KMS-11 (cell line): Measurements from ENCODE around the gene CXCL13.

Experiments
- H2AFZ ChIP-seq: fragments of 200-600 bp; sonication (generic); 2 replicates; pipeline ENCODE4 v1.6.1; 2016; ENCODE audit warnings: antibody characterized with exemption, mixed run types, low read depth
- H3K27ac ChIP-seq: fragments of 200-600 bp; sonication (generic); 2 replicates; pipeline ENCODE4 v1.6.1; 2016; ENCODE audit warnings: mild to moderate bottlenecking, mixed run types
- H3K27me3 ChIP-seq: fragments of 200-600 bp; sonication (generic); 2 replicates; pipeline ENCODE4 v1.6.1; 2017; ENCODE audit warnings: mild to moderate bottlenecking, low read depth, mixed run types, moderate library complexity; ENCODE audit not compliant: insufficient read depth
- H3K36me3 ChIP-seq: fragments of 200-600 bp; sonication (generic); 2 replicates; pipeline ENCODE4 v1.6.1; 2017; ENCODE audit warnings: mild to moderate bottlenecking, mixed run types; ENCODE audit not compliant: insufficient read depth
- H3K4me1 ChIP-seq: fragments of 200-600 bp; sonication (generic); 2 replicates; pipeline ENCODE4 v1.6.1; 2016; ENCODE audit warnings: mild to moderate bottlenecking, low read depth, mixed run types; ENCODE audit not compliant: poor library complexity, severe bottlenecking
- H3K4me2 ChIP-seq: fragments of 200-600 bp; sonication (generic); 2 replicates; pipeline ENCODE4 v1.7.0; 2016; ENCODE audit warnings: mild to moderate bottlenecking, mixed run types
- H3K4me3 ChIP-seq: fragments of 200-600 bp; sonication (generic); IDR thresholded peaks from 2 replicates; pipeline ENCODE4 v1.6.1; 2017; ENCODE audit warnings: low read depth, low read length, mixed read lengths; ENCODE audit not compliant: insufficient read depth
- H3K79me2 ChIP-seq: fragments of 200-600 bp; sonication (generic); 2 replicates; pipeline ENCODE4 v1.6.1; 2016; ENCODE audit warnings: low read depth, mixed run types; ENCODE audit not compliant: insufficient read depth
- H3K9ac ChIP-seq: fragments of 200-600 bp; sonication (generic); 2 replicates; pipeline ENCODE4 v1.6.1; 2016; ENCODE audit warnings: mild to moderate bottlenecking, mixed run types
- H4K20me1 ChIP-seq: fragments of 200-600 bp; sonication (generic); 2 replicates; pipeline ENCODE4 v1.6.1; 2016; ENCODE audit warnings: mild to moderate bottlenecking, mixed run types; ENCODE audit not compliant: insufficient read depth
- CTCF ChIP-seq: fragments of 200-600 bp; sonication (generic); conservative IDR thresholded peaks from 2 replicates; pipeline ENCODE4 v1.6.1; 2017; ENCODE audit warnings: low read depth, mild to moderate bottlenecking, antibody characterized with exemption, low read length, moderate library complexity, mixed read lengths

CXCL13 gene

GRCh38 chr4:77579406-77580076, 26.1 kb upstream of the CXCL13 start:
- H3K4me2 ChIP-seq: no peak overlapping the region
- no peak overlapping the region for H3K9ac ChIP-seq
- H3K27me3 ChIP-seq: no peaks in the 10 kb centered on the region
- no peak overlapping the region for H3K27ac ChIP-seq
- peaks cover 10% of the 10 kb centered on the region for H3K4me1 ChIP-seq
- no peak overlapping the region for H2AFZ ChIP-seq
- no peaks in the 10 kb centered on the region for H3K79me2 ChIP-seq
- H3K4me3 ChIP-seq: no peak overlapping the region
- H4K20me1 ChIP-seq: no peaks in the 10 kb centered on the region
- TF ChIP-seq CTCF: no peak
- no peaks in the 10 kb centered on the region for H3K36me3 ChIP-seq

GRCh38 chr4:77581724-77582123, 23.9 kb upstream of the CXCL13 start:
- Histone ChIP-seq H3K4me2 (peak overlapping the region; percentile 19), H3K36me3 (no peaks in the 10 kb centered on the region), H3K4me1 (peaks cover 19% of the 10 kb centered on the region), H3K27ac (no peak overlapping the region), H3K4me3 (no peak overlapping the region), H2AFZ (no peak overlapping the region), H4K20me1 (no peaks in the 10 kb centered on the region), H3K9ac (no peak overlapping the region), H3K27me3 (no peaks in the 10 kb centered on the region), H3K79me2 (no peaks in the 10 kb centered on the region)
- TF ChIP-seq CTCF: no peak

GRCh38 chr4:77582156-77582555, 23.5 kb upstream of the CXCL13 start:
- no peak overlapping the region for H3K9ac ChIP-seq
- H2AFZ ChIP-seq: no peak overlapping the region
- TF ChIP-seq CTCF: no peak
- H3K4me2 ChIP-seq: no peak overlapping the region
- no peak overlapping the region for H3K27ac ChIP-seq
- H3K4me1 ChIP-seq: peaks cover 24% of the 10 kb centered on the region
- no peaks in the 10 kb centered on the region for H3K36me3 ChIP-seq
- no peaks in the 10 kb centered on the region for H3K79me2 ChIP-seq
- H3K4me3 ChIP-seq: no peak overlapping the region
- no peaks in the 10 kb centered on the region for H3K27me3 ChIP-seq
- no peaks in the 10 kb centered on the region for H4K20me1 ChIP-seq

- H3K4me1 ChIP-seq: peaks cover 29% of the 10 kb centered on the region
- no peaks in the 10 kb centered on the region for H3K79me2 ChIP-seq
- no peak overlapping the region for H3K27ac ChIP-seq
- no peak for TF ChIP-seq CTCF
- H2AFZ ChIP-seq: no peak overlapping the region
- no peak overlapping the region for H3K4me3 ChIP-seq
- no peaks in the 10 kb centered on the region for H4K20me1 ChIP-seq
- no peaks in the 10 kb centered on the region for H3K27me3 ChIP-seq
- no peak overlapping the region for H3K9ac ChIP-seq
- H3K36me3 ChIP-seq: no peaks in the 10 kb centered on the region
- H3K4me2 ChIP-seq: no peak overlapping the region
Measured at GRCh38 chr4:77582711-77583110, 22.9 kb upstream of the CXCL13 start.
